Measurements from ENCODE around the gene MRPS27.
A peak's percentile ranks its signal among the peaks of the same experiment; 100 is the strongest.

The MRPS27 gene

DNA sequence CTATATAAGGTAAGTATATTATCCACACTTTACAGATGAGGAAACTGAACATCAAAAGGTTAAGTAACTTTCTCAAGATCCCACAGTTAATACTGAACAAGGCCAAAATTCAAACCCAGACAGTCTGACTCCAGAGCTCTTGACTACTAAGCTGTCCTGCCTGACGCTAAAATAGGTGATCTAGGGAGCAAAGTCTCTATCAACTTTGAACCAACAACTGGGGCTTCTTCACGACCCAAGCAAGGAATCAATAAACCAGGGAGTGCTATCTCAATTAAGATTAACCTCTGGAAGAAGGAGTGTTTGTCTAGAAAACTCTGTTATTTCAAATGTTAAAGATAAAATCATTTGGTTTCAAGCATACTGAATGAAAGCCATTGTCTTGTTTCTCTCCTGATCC is 64.4 kb downstream of the MRPS27 start:
- DNase-seq = no peak

DNA sequence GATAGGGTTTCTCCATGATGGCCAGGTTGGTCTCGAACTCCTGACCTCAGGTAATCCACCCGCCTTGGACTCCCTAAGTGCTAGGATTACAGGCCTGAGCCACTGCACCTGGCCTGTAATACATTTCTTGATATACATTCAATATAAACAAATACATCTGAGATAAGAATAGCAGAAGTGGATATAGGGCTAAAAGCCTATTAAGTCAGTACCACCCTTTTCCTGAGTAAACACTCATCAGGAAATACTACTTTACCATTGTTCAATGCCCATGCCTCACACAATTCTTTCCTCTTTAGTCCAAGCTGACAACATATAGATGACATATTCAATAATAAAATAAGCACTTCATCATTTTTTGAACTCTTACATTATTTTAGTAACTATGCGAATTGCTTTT is 64.8 kb downstream of the MRPS27 start:
- DNase-seq = no peak

- DNase-seq = no peak
Measured at GRCh38 chr5:72252574-72253155, 67.4 kb downstream of the MRPS27 start.

DNA sequence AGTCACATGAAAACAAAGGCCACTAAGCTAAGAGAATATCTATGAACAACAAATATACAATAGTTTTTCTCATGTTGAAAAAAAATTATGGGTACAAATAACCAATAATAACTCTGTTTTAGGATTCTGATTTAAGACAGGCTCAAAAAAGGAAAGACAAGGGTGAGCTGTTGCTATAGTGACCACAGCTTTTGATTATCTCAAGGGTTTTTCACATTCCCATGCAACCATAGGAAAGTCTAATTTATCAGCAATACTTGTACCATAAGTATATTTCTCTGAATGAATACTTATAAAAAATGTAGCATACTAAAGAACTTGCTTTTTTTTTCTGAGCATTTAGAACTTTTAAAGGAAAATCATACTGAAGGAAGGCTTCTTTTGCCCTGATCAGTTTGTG is 68.0 kb downstream of the MRPS27 start:
- DNase-seq = no peak

DNA sequence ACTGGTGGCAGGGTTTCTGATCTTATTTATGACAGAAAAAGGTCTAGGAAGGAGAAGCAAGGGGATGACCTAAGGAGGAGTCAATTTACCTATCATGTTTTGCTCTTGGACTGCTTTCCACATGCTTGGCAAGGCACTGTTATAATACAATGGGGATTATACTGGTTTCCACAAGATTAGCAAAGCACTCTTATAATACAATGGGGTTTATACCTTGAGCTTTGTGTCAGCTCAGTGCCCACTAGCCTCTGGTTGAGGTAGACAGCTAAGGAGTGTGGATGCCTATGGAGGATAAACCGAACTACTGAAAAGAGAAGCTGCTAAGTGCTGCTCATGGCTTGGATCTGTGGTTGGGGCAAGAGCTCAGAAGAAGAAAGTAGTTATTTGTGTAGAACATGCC is 68.7 kb downstream of the MRPS27 start:
- no peak for DNase-seq

DNA sequence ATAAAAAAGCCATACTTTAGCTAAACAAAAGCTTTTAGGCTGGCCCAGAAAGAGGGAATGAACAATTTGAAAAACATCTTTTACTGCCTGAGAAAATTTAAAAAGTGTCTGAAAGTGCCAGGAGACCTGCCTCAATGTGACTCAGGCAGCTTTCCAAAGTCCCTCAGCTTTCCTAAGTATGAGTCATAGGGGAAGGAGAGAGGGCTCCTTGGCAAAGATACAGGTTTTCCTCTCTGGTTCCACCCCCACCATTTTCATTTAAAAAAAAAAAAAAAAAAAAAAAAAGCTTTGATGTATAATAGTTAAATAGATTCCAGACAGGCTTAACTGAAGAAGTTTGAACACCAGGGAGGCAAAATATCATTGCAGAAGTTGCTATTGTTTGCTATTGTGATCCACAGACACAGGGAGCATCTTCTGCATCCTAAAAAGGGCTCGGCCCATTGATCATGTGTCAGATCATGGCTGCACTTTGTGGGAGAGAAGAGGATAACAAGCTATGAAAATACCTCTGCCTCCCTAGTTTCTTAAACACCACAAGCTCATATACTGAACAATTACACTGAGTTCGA is 71.5 kb downstream of the MRPS27 start:
- DNase-seq = peak; percentile 59

DNA sequence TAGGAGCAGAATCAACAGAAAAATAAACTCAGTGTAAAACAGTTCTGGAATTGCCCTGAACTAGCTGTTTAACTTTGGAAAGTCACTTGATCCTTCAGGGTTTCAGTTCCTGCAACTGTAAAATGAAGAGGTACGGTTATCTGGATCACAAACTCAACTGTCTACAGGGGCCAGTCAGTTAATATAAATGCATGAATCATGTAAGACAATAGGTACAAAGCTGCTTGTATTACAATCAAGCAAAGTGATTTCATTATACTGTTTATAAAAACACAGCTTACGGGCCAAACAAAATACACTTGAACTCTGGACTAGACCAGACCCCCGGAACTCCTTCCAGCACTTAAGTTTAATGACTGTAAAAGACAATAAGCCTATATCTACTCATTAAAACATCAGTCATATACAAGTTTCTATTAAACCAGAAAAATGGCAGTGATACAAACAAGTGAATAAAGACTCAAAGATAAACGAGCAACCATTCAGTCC is 73.0 kb downstream of the MRPS27 start:
- DNase-seq = no peak

- DNase-seq = peak; percentile 45
Measured at GRCh38 chr5:72245951-72246532, 74.0 kb downstream of the MRPS27 start.

DNA sequence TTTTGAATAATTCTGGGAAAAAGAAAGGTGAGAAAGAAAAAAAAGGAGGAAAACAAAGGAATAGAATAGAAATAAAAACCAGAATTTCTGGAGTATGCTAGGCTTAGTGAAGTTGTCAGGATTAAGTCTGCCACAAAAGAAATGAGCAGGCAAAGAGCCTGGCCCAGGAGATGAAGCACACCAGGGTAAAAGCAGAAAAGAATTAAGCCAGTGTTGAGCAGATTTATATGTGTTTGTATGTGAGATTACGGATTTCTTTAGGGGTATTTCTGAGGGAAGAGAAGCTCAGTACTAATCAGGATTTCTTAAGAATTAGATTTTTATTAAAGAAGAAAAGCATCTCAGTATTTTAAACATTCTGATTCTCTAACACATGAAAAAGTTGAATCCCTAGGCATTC is 74.5 kb downstream of the MRPS27 start:
- DNase-seq = no peak

DNA sequence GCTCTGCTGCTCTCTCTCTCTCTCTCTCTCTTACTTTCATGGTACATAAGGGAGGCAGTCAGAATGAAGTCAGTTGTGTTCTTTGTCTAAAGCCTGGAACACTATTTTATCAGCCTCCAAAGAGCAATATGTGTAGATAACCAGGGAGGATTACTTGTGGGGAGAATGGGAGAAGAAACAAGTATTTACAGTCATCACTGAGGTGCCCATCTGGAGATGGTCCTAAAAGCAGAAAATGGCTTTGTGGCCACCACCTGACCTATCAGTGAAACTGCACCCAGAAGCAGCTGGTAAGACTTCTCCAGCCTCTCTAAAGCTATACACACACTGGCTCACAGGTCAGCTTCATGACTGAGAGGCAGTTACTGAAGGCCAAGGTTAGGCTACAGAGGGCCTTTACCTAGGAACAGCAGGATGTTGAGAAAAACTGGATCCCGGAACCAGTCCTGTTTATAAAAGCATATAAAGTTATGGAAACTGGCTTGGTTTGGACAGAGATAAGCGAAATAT is 75.1 kb downstream of the MRPS27 start:
- DNase-seq = peak; percentile 72

GRCh38 chr5:72243706-72244105 is 76.3 kb downstream of the MRPS27 start:
- DNase-seq = no peak

DNA sequence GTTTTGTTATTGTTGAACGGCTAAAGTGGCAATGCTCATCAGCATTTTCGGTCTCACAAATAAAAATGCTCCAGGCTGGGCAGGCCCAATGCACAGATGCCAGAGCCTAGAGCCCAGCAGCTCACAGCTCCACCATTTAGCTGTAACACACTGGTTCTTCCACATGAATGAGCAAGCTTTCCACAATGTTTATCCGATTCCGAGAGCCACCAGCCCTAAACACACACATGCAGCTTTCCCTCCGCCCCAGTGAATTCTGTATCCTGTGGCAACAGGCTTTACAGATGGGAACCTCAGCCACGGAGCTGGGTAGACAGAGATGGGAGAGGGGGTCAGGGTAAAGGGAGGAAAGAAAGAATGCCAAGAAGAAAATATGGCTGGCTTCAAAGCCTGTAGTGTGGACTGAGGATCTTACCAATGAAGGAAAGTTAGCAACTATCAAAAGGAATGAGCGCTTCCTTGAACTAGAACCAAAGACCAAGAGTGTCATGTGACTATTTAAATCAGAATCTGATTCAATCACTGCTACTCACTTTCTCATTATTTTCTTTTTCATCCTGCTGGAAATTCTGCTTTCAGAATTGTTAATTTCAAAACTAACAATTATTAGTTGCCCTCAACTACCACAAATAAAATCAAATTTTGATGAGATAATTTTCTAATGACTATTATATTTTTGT is 77.1 kb downstream of the MRPS27 start:
- DNase-seq = peak; percentile 24

DNA sequence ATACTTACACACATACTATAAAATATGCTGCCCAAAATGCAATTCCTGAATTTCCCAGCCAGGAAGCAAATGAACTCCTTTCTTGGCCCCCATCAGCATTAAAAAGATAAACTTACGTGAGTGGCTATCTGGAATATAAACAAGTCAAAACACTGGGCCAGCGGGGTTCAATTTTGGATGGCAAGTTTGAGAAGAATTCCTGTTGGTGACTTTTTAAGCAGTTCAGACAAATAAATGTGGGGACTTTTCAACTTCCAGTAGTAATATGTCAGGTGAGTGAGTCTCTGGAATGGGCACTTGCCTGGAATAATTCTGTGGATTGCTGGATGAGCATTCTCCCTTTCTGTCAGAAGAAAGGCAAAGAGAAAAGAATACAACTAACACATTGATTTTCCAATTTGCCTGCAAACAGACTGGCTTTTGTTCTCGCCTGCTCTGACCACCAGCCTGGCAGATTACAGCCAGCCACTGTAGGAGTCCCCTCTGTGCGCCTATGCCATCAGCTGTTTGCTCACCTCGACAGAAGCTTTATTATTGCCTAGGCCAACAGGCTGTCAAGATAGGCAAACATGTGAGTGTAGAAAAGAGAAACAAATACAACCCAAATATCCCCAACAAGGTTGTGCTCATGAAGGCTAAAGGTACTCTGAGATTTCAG is 78.6 kb downstream of the MRPS27 start:
- DNase-seq = peak; percentile 84

GRCh38 chr5:72238712-72239445 is 81.2 kb downstream of the MRPS27 start:
- DNase-seq = no peak

DNA sequence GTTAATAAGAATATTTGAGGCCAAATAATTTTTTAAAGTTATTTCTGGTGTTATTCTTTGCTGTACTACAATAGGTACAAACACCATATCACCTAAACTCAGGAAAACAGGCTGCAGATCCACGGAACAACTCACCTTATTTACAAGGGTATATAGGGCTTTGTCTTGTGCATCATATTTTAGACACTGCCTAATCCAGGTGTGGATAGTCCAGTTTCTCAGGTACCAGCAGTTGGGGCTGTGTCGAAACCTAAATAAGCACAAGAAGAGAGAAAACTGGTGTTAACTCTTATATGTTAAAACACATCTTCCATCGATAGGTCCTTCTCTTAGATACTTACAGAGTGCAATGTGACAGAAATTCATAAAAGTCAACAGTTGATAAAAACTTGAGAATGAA is 82.2 kb downstream of the MRPS27 start:
- no peak for DNase-seq

GRCh38 chr5:72237415-72237814 is 82.6 kb downstream of the MRPS27 start:
- DNase-seq = no peak

GRCh38 chr5:72235725-72236124 is 84.3 kb downstream of the MRPS27 start:
- DNase-seq = no peak

GRCh38 chr5:72234868-72235267 is 85.2 kb downstream of the MRPS27 start:
- DNase-seq = no peak

DNA sequence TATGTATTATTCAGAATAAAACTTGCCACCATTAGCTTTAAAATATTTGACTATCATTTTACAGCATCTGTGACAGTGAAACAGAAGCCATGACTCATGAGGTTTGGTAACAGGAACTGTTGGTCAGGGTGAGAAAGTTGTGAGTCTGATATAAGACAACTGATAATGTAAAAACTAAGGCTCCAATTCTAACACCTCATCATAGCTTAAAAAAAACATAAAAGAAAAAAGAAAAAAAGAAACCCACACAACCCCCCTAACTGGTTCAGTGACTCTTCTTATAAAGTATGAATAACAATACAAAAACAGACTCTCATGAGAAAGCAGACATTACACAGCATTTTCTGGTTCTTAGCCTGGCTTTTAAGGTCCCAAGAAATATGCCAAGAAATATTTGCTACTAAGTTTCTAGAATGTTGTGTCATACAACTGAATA is 85.8 kb downstream of the MRPS27 start:
- no peak for DNase-seq

DNA sequence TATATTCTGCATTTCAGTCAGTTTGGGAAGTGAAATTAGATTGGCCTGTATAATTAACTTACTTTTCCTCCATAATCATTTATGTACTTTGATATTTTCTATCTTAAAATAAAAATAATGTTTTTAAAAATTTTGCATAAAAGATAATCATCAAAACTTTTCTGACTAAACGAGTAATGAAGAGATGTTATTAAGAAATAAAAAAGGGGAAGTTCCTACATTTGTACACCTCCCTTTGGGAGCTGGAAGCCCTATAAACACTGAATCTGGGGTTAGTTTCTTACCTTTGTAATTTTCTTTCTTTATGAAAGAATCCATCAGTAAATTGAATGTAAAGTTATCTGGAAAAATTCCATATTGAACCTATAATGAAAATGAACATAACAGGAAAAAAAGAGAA is 86.2 kb downstream of the MRPS27 start:
- no peak for DNase-seq

- DNase-seq = no peak
Measured at GRCh38 chr5:72232838-72233237, 87.2 kb downstream of the MRPS27 start.

- no peak for DNase-seq
Measured at GRCh38 chr5:72231991-72232703, 87.9 kb downstream of the MRPS27 start.

All from midbrain (tissue), 1 donor.